ENCODE data around the gene MACROD2. TPM values are rescaled to one million over a fixed set of nuclear protein-coding genes. Genes with fewer than 3 reads are reported as not detected.

The MACROD2 gene
- total RNA-seq, 1 experiment from 2014 or later: 1.6 TPM

DNA sequence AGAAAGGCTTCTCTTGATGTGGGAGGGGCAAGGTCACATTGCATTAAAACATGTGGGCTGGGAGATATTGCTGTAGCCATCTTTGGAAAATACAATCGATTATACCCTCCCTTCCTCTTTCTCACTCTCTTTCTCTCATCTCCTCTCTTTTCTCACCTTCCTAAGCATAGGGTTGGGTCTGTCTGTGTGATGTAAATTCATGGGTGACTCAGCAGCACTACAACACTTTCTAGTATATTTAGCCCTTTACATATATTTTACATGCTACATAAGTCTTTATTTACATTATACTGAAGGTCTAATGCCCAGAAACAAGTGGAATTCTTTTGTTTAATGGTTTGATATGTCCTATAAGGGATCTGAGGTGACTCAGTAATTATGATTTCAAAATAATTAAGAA is 976.9 kb downstream of the MACROD2 start:
- TF ChIP-seq, protein P1, sequence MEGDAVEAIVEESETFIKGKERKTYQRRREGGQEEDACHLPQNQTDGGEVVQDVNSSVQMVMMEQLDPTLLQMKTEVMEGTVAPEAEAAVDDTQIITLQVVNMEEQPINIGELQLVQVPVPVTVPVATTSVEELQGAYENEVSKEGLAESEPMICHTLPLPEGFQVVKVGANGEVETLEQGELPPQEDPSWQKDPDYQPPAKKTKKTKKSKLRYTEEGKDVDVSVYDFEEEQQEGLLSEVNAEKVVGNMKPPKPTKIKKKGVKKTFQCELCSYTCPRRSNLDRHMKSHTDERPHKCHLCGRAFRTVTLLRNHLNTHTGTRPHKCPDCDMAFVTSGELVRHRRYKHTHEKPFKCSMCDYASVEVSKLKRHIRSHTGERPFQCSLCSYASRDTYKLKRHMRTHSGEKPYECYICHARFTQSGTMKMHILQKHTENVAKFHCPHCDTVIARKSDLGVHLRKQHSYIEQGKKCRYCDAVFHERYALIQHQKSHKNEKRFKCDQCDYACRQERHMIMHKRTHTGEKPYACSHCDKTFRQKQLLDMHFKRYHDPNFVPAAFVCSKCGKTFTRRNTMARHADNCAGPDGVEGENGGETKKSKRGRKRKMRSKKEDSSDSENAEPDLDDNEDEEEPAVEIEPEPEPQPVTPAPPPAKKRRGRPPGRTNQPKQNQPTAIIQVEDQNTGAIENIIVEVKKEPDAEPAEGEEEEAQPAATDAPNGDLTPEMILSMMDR (conservative IDR thresholded peaks at IDR 0.05): no peak
- H3K4ac ChIP-seq (ENCODE audit: low read depth, low read length): no peak overlapping the region
- H3K9me3 ChIP-seq (ENCODE audit: control insufficient read depth, low read depth, low read length): no peaks in the 10 kb centered on the region
- H3K27me3 ChIP-seq (ENCODE audit: insufficient read depth, low read length): no peaks in the 10 kb centered on the region
- no peak overlapping the region for H2BK5ac ChIP-seq (ENCODE audit: insufficient read length, low read length)
- no peak overlapping the region for H2BK12ac ChIP-seq (ENCODE audit: insufficient read length, low read depth, low read length)
- no peak overlapping the region for H2AFZ ChIP-seq (ENCODE audit: low read length)
- no peak overlapping the region for H2BK15ac ChIP-seq (ENCODE audit: low read depth, low read length)
- H3T11ph ChIP-seq (ENCODE audit: low read length): no peak overlapping the region
- no peak overlapping the region for H3K14ac ChIP-seq (ENCODE audit: insufficient read depth, low read length)
- no CpG with 5 or more reads among the region's 1 CpG for WGBS (ENCODE audit: extremely low coverage, insufficient read length, low lambda C conversion rate)
- no peak overlapping the region for H2BK120ac ChIP-seq (ENCODE audit: low read depth, low read length, poor library complexity, severe bottlenecking)
- H3K36me3 Mint-ChIP-seq (ENCODE audit: insufficient read depth in 1 of 3, low read depth in 3 of 3): peaks cover 0 to 2% (median 0%) of the 10 kb centered on the region in 3 experiments; a peak in 1 of 7 replicates
- no peak overlapping the region for H3K18ac ChIP-seq (ENCODE audit: insufficient read length, low read depth, low read length)
- H4K5ac ChIP-seq (ENCODE audit: insufficient read length, low read depth, low read length): no peak overlapping the region
- no peak overlapping the region for H3K27ac Mint-ChIP-seq
- H4K20me1 ChIP-seq (ENCODE audit: control insufficient read depth, insufficient read depth, insufficient read length): no peaks in the 10 kb centered on the region
- no peaks in the 10 kb centered on the region for H3K79me1 ChIP-seq (ENCODE audit: insufficient read depth, low read depth, low read length, poor library complexity, severe bottlenecking)
- no peak overlapping the region for H3K56ac ChIP-seq (ENCODE audit: insufficient read length, low read depth, low read length)
- no peak overlapping the region for H3K4me3 Mint-ChIP-seq
- H3K9ac ChIP-seq (ENCODE audit: extremely low read depth, insufficient read length, low read length): no peak overlapping the region
- H3K23me2 ChIP-seq (ENCODE audit: insufficient read length, low read depth, low read length, poor library complexity, severe bottlenecking): no peaks in the 10 kb centered on the region
- H3K9me3 Mint-ChIP-seq: no peaks in the 10 kb centered on the region
- no peaks in the 10 kb centered on the region for H3K79me2 ChIP-seq (ENCODE audit: insufficient read depth, low read length)
- no peak for DNase-seq
- H2AK5ac ChIP-seq (ENCODE audit: insufficient read length, low read length): no peak overlapping the region
- H4K91ac ChIP-seq (ENCODE audit: insufficient read length, low read depth, low read length): no peak overlapping the region
- no peak overlapping the region for H2BK20ac ChIP-seq (ENCODE audit: low read depth, low read length, poor library complexity, severe bottlenecking)
- H3K4me2 ChIP-seq (ENCODE audit: insufficient read depth, insufficient read length, low read length): no peak overlapping the region
- H3K27me3 Mint-ChIP-seq (ENCODE audit: low read depth): no peaks in the 10 kb centered on the region
- H3K23ac ChIP-seq (ENCODE audit: insufficient read length, low read depth, low read length): no peak overlapping the region
- no peak overlapping the region for H3K27ac ChIP-seq (ENCODE audit: insufficient read length, low read depth, low read length)
- no peak overlapping the region for H4K8ac ChIP-seq (replicated peaks; ENCODE audit: insufficient read length, low read depth, low read length)
- peaks cover 4 to 8% of the 10 kb centered on the region in 2 experiments for H3K4me1 Mint-ChIP-seq
- H3K4me1 ChIP-seq (ENCODE audit: insufficient read depth, low read length): no peaks in the 10 kb centered on the region; the same call in 1 of the 2 replicates

Data from H9 (cell line).